Measurements from ENCODE around the gene SPARC.

SPARC gene

DNA sequence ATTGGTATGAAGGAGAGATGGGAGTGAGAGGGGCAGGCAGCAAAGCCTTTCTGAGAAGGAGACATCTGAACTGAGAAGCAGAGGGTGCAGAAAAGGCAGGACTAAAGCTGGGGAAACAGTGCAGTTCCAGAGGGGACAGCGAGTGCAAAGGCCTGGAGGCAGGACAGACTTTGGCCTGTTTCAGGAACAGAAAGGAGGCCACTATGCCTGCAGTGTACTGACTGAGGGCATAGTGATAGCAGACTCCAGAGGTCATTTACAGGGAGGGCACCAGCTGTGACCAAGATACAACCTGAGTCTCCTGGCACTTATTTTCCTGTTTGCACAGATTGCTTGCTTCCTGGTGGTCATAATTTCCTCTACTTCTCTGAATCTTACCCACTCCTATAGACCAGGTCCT lies 29.6 kb downstream of the SPARC start:
- DNase-seq: no peak

DNA sequence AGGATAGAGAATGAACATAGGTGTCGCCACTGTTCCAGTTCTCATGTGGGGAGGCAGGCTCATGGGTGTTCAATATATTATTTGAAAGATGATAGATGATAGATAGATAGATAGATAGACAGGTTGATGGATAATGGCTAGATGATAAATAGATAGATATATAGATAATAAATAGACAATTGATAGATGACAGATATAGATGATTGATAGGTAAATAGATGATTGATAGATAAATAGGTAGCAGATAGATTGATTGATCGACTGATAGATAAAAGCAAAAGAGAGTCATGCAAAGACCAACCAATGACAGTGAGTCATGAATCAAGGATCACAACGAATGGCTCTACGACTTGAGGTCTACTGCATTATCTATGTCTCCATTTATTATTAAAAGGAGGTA lies 30.4 kb downstream of the SPARC start:
- no peak for DNase-seq

DNA sequence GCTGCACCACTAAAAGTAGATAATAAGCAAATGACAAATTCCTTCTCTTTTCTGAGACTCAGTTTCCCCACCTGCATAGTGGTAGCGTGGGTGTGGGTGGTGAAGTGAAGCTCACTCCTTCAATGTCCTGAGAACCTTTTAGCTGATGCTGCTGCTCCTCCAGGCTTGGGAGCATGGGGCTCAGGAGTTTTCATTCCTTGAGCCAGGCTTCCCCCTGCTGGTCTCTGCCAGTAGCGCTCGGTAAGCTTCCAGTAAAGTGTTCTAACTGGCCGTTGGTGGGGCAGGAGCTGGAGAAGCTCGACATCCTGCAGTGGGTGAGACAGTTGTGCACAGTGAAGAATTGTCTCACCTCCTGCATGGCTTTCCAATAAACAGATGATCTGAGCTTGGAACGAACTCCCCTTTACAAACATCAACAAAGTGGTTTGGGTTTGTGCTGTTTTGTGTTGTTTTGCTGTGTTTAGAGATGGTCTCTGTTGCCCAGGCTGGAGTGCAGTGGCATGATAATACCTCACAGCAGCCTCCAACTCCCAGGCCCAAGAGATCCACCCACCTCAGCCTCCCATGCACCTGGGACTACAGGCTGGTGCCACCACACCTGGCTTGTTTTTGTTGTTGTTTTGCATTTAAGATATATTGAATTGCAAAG lies 34.6 kb downstream of the SPARC start:
- peak; percentile 94 for DNase-seq

DNA sequence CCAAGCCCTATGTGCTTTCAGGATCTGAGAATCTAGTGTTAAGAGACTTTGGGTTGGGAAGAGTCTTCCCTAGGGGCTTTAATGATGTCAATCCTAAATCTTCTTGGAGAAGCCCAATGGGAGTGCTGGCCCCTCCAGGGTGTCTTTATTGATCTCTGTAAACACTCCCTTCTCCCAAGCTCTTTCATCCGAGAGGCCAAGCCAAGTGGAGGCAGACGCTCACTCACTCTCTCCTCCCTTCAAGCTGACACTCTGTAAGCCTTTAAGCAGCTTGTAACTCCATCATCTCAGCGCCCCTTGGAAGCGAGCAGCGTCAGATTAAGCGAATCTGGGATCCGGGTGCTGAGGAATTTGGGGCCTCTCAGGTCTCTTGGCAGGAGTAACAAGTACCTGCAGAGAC lies 37.7 kb downstream of the SPARC start:
- no peak for DNase-seq

DNA sequence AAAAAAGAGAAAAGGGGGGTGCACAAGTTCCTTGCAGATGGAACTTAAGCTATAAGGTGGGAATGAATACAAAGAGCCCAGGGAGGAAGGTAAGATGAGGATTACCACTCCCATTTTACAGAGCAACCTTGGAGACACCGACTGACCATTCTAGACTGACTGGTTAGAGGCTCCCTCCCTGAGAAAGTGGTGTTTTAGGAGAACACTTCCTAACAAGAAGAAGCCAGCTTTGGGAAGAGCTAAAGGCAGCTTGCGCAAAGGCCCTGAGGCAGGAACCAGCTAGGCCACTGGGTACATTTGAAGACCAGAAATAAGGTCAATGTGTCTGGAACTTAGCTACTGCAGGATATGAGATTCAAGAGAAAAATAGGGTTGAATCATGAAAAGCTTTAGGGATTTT lies 38.6 kb downstream of the SPARC start:
- no peak for DNase-seq

DNA sequence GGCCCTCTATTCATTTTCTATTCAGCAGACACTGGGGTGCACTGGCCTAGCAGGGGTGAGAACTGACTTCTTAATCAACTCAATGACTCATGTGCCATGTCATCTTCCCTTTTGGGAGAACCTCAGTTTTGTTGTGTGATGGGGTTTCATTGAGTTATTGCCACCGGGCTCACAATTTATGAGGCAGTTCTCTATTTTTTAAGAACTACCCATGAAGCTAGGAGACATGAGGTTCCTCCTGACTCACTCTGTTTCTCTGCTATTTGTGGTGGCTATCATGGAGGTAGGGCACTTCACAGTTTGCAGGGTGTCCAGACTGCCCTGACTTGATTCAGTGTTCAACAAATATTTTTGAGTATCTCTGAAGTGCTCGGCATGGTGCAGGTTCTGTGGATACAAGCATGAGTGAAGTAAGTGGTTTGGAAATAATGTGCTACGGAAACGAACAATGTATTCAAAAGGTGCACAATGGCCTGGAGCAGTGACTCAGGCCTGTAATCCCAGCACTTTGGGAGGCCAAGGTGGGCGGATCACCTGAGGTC lies 39.3 kb downstream of the SPARC start:
- no peak for DNase-seq

DNA sequence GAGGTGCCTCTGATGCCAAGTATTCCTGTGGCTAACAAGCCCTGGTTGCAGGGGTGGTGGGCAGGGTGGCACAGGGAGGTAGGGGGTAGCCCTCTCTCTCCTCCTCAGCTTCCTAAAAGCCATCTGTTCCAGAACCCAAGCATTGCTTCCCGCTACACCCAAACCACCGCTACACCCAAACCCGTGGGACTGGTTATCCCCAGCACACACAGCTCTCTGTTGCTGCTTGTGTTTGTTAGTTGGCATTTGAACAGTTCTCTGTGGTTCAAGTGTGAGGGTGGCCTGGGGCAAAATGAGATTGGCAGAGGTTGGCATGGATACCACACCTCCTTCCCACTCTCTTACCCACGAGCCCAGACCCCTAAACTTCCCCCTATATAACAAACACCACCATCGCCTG lies 40.4 kb downstream of the SPARC start:
- no peak for DNase-seq

DNA sequence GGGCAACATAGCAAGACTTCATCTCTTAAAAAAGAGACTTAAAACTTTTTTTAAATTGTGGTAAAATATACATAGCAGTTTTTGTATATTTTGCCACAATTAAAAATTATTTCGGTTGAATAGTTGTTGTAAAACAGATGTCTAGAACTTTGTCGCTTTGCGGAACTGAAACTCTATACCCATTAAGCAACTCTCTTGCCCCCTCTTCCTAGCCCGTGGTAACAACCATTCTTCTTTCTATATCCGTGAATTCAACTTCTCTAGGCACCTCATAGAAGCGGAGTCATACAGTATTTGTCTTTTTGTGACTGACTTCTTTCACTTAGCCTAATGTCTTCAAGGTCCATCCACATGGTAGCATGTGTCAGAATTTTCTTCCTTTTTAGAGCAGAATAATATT lies 43.3 kb downstream of the SPARC start:
- no peak for DNase-seq

DNA sequence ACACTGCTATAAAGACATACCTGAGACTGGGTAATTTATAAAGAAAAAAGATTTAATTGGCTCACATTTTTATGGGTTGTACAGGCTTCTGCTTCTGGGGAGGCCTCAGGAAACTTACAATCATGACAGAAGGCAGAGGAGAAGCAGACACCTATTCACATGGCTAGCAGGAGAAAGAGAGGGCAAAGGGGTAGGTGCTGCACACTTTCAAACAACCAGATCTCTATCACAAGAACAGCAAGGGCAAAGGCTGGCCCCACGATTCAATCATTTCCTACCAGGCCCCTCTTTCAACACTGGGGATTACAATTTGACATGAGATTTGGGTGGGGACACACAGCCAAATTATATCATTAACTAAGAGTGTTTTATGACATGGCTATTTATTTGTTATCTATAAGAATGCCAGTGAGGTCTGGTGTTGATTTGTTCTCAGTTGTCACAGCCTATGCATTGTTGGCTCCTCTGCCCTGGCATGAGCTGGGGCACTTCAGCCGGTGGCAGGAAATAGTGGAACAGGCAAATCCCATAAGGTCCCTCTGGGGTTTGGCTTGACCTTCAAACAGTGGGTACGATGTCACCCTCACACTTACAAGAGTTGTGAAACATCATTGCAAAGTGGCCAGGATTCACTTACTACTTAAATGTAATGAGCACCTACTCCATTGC lies 44.1 kb downstream of the SPARC start:
- no peak for DNase-seq

DNA sequence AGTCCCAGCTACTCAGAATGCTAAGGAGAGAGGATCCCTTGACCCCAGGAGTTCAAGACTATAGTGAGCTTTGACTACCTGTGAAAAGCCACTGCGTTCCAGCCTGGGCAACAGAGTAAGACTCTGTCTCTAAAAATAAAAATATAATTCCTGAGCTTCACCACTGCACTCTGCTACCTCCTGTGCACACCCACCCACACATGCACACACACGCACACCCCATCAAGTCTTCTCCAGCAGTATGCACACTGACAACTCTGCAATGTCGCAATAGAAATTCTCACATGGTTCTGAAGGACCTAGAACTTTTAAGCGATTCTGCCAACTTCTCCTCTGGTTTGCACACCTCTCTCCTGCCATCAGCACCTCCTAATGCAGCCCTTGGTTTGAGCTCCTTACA lies 48.1 kb downstream of the SPARC start:
- no peak for DNase-seq

DNA sequence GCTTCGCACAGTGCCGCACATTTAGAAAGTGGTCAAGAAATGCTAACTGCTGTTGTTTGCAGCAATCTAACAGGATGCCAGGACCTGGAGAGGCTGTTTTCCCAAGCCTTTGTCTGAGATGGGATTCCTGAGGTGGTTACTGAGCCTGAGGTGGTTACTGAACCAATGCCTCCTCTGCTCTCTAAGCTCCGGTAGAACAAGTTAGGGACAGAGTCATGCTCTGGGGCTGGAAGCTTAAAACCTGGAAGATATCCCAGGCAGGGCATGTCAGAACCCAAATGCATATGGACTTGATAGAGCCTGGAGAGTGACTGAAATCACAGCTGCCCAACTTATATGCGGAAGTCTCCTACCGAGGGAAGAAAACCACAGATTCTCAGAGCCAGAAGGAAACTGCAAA lies 49.0 kb downstream of the SPARC start:
- DNase-seq: no peak

DNA sequence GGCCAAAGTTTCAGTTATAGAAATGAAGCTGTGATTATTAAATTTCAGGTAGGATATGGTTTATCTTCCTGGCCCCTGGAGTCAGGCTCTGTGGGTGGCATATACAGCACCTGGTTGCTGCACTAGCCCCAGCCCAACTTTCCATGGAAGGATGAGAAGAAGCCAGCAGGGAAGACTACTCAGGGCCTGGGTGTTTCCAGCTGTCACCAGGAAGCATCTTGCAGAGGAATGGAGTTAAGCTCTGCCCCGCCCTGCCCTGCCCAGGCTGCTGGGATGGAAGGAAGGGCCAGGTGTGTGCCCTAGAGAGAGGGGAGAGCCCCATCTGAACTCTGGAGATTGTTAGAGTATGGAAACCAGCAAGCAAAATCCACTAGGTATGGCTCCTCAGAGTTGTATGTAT lies 52.8 kb downstream of the SPARC start:
- DNase-seq: no peak

DNA sequence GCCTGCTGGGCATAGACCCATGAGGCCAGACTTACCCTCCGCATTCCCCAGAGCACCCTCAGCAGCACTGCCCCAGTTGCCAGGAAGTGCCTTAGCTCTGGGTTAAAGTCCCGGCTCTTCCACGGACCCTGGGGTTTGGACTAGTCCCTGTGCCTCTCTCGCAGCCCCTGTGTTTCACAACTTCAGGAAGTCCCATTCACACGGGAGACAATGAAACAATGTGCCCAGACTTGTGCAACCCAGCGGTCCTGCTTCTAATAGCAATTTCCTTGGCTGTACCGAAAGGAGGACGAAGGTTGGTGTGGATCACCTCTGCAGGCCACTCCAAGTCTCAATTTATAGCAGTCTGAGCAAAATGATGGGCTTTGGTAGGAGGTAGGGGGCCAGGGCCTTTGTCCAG lies 53.8 kb downstream of the SPARC start:
- DNase-seq: no peak

DNA sequence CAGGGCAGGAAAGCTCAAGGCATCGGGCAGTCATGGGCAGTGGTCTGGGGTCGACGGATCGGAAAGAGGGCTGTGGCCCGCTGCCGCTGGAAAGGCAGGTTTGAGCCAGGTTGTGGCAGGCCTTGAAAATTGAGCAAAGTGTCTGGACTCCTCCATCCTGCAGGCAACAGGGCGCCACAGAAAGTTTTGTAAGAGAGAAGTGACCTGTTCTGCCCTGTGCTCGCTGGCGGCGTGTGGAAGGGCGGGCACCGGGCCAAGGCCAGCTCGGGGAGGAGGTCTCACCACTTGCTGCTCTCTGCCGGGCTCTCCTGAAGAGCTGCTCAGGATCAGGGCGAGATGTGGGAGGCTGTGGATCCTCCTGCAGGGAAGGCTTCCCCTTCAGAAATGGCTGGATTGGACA lies 54.2 kb downstream of the SPARC start:
- DNase-seq: no peak

DNA sequence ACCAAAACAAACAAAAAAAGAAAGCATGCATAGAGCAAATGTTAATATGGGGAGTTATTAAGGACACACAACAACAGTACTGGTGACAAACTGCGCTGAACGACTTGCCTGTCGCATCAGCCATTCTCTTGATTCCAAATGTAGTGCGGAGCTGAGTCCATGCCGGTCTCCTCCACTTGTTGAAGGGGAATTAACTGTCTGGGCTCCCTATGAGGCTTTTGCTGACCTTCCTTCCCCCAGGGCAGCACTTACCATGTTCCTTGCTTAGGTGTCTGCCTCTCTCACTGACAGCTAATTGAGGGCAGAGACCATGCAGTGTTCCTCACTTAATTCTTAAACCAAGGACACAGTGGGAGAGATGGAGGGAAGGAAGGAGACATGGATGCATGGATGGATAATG lies 54.8 kb downstream of the SPARC start:
- no peak for DNase-seq

DNA sequence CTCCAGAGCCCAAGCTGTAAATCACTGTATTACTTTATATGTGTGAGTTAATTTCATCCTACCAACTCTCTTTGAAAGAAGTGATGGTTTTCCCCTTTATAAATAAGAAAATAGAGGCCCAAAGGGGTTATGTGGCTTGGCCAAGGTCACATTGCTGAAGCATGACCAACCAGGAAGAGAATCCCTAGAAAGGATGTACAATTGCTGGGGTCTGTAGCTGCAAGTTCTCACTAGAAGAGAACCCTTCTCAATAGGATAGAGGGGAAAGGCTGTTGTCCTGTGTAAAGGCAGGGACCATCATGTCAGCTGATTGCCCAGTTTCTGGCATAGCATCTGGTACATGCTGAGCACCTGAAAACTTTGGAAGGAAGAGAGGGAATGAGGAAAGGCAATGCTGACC lies 56.6 kb downstream of the SPARC start:
- no peak for DNase-seq

DNA sequence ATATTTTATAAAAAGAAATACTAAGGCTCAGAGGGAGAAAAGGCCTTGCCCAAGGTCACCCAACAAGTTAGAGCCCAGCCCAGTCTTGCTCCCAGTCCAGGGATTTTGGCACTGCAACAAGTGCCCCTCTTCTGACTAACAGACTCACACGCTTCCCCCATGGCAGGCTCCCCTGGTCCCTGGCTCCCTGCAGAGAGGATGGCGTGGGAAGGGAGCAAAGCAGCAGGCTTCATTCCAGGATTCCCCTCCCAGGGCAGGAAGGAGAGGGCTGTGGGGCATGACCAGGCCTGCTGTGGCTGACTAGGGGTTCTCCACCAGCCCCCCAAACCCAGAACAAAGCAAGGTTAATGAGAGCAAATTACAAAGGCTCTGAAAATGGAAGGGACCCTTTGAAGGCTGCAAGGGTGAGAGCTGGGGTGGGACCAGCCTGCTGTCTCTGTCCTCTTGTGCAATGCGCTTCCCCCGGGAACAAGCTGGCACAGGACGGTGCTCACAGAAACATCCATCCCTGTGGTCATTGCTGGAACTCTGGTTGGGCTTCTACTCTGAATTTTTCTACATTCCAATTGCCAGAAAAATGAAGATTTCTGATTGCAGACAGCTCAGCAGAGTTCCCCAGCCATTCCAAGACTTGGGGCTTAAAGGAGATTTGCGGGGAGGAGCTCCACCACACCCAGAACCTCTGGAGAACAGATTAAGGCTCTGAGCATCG lies 58.4 kb downstream of the SPARC start:
- DNase-seq: no peak

DNA sequence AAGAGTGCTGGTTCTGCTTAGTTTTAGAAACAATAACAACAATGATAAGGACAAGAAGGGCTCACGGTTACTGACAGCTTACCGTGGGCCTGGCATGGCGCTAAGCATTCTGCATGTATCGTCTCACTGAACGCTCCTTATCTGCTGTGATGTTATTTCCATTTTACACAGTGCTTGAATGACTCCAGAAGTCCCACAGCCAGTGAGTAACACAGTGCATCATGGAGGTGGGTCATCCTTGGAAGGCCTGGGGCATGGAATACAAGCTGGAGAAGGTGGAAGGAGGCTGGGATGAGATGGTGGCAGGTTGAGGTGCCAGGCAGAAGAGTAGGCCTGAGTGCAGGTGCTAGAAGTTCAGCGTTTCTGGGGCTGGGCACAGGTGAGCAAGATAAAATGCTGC lies 59.1 kb downstream of the SPARC start:
- no peak for DNase-seq

DNA sequence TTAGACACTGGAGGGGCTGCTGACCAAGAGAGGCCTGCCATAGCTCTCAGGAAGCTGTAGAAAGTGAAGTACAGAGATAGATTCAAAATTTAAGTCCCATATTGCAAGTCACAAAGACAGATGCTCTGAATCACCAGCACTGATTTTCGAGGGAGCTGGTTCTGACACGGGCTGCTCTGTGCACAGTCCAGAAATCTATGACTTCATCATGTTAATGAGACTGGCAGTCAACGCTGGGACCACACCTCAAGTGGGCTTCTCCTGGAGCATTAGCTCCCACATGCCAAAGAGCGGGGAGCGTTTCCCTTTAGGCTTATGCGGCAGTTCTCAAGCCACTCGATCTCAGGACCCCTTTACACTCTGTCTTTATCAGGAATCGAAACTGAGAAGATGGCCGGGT lies 61.4 kb downstream of the SPARC start:
- no peak for DNase-seq

DNA sequence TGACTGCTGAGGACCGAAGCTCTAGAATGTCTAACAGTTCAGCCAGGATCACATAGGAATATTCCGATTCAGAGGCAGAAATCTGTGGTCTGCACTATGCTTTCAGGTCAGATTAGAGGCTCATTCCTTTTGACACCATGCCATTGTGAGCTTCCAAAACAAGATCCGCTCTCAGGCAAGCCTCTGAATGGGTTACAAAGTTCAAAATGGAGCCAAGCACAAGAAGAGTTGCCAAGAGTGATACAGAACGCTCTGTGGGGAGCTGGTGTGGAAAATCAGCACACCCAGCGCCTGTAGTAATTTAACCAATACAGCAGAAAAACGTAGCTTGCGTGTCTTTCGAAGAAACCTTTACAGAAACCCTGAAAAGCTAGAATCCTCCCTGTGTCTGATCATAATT lies 62.2 kb downstream of the SPARC start:
- DNase-seq: peak; percentile 72

DNA sequence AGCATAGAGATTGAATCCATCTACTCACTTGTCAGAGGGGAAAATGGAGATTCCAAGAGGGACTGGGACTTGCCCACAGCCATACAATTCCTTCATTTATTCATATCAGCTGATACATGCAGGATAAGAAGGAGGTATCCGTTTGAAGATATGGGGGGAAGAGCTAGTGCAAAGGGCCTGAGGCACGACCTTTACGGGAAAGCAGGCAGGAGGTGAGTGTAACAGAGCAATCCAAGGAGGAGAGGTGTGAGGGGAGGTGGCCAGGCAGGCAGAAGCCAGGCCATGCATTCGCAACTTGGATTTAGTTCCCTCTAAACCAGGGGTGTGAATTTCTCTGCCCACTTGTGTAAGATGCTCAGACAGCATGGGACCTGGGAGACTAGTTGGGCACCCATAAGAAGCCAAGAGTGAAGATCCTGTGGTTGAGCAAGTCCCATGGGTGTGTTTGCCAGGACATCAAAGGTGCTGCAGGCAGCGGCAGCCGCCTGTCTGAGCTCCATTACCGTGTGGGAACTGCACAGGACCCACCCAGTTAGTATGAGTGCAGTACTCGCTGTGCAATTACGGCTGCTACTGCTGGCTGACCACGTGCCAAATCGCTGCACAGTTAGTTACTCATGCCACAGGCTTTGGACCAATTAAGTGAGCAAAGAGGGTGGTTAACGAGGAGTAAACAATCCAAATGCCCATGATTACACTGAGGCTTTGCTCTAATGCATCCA lies 64.2 kb downstream of the SPARC start:
- DNase-seq: peak; percentile 62

DNA sequence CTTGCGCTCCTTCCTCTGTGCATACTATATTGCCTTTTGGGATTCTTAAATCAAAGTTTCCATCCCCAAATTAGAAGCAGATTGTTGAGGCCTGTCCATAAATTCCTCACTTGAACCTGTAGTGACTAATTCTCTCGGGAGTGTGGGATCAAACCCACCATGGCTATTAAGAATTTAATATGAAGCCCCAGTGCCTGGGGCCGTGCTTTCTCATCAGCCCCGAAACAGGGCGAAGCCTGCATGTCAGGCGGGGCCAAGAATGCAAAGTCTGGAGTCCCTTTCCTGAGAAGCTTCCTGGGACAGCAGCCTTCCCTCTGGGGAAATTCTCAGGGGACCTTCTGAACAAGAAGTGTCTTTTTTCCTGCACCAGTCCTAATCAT lies 66.3 kb downstream of the SPARC start:
- DNase-seq: peak; percentile 27

DNA sequence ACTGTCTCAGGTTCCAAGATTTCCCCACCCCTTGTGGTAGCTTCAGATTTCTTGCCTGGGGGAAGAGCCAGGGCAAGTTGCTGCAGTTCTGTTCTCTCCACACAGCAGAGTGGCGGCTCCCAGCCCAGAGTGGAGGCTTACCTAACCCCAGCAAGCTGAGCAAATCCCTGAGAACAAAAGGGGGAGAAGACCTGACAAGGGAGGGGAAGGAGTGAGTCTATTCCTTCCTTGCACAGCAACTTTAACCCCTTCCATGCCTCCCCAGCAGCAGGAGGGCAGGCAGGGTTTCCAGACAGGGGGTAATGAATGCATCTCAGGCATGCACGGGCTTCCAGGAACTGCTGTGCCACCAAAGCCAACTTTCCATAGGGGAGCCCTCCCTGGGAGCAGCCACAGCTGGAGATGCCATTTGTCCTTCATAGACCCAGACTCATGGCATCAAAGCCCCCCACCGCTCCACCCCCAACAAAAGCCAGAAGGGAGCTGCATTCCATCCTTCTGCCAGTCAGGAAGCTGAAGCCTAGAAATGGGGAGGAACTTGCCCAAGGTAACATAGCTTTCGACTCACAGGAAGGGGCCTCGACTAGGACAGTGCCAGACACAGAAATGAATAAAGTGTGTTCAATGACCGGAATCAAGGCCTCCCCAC lies 66.8 kb downstream of the SPARC start:
- peak; percentile 49 for DNase-seq

Data from eye (tissue), 1 donor.